Activated CD4-positive, alpha-beta T cell treated with anti-CD3 and anti-CD28 coated beads, Interleukin-2, amount 50 U/mL, for 1 hour (primary cell): ENCODE results near the gene B3GALT2.
"Not testable (repeated sequence)": the region's sequence is repeated elsewhere in the genome, so short reads cannot be mapped to it uniquely, and the experiment has no call there.

Source experiments
- DNase-seq: peaks from one replicate; pipeline ENCODE4 v3.0.0-alpha.2; 2020

B3GALT2 gene

GRCh38 chr1:193185901-193186731 is at the start of gene B3GALT2:
Gene B3GALT2 (minus strand): TSS chr1:193186613. CDS start chr1:193181562, 5,051 bp downstream.
- DNase-seq = peak; percentile 13

- no peak for DNase-seq
Observed at GRCh38 chr1:193234530-193234929, 48.1 kb upstream of the B3GALT2 start.

- DNase-seq = not testable (repeated sequence)
Observed at GRCh38 chr1:193231146-193231545, 44.7 kb upstream of the B3GALT2 start.

- DNase-seq = no peak
Observed at GRCh38 chr1:193229136-193229535, 42.7 kb upstream of the B3GALT2 start.

GRCh38 chr1:193222056-193222615 is 35.7 kb upstream of the B3GALT2 start:
- no peak for DNase-seq

- no peak for DNase-seq
Observed at GRCh38 chr1:193221651-193222050, 35.2 kb upstream of the B3GALT2 start.

- DNase-seq = no peak
Observed at GRCh38 chr1:193219391-193219790, 33.0 kb upstream of the B3GALT2 start.

GRCh38 chr1:193216920-193217319 is 30.5 kb upstream of the B3GALT2 start:
- no peak for DNase-seq

GRCh38 chr1:193213998-193214397 is 27.6 kb upstream of the B3GALT2 start:
- DNase-seq = no peak

- DNase-seq = no peak
Observed at GRCh38 chr1:193212637-193213036, 26.2 kb upstream of the B3GALT2 start.

- DNase-seq = no peak
Observed at GRCh38 chr1:193211539-193211938, 25.1 kb upstream of the B3GALT2 start.

GRCh38 chr1:193210996-193211395 is 24.6 kb upstream of the B3GALT2 start:
- DNase-seq = no peak

- DNase-seq = no peak
Observed at GRCh38 chr1:193201021-193201420, 14.6 kb upstream of the B3GALT2 start.

GRCh38 chr1:193199940-193200339 is 13.5 kb upstream of the B3GALT2 start:
- no peak for DNase-seq

GRCh38 chr1:193192586-193192985 is 6.2 kb upstream of the B3GALT2 start:
- DNase-seq = no peak

- no peak for DNase-seq
Observed at GRCh38 chr1:193190096-193190744, 3.8 kb upstream of the B3GALT2 start.

- no peak for DNase-seq
Observed at GRCh38 chr1:193189442-193190095, 3.2 kb upstream of the B3GALT2 start.

GRCh38 chr1:193188915-193189314 is 2.5 kb upstream of the B3GALT2 start:
- DNase-seq = not testable (repeated sequence)

- DNase-seq = no peak
Observed at GRCh38 chr1:193187114-193187513, 701 bp upstream of the B3GALT2 start.

- DNase-seq = no peak
Observed at GRCh38 chr1:193185211-193185610, 1.2 kb downstream of the B3GALT2 start.

GRCh38 chr1:193184776-193185175 is 1.6 kb downstream of the B3GALT2 start:
- no peak for DNase-seq

GRCh38 chr1:193183019-193183627 is 3.3 kb downstream of the B3GALT2 start:
- no peak for DNase-seq

- DNase-seq = no peak
Observed at GRCh38 chr1:193181985-193182384, 4.4 kb downstream of the B3GALT2 start.
